PFSK-1 (cell line): ENCODE results near the gene BNC2.

Experiments
- FOXP2 ChIP-seq: optimal IDR thresholded peaks from 2 replicates; pipeline ENCODE3; 2011; ENCODE audit warnings: borderline replicate concordance, control low read depth, inconsistent platforms; ENCODE audit not compliant: insufficient read depth; ENCODE audit errors: extremely low read length, extremely low read depth
- POLR2AphosphoS5 ChIP-seq: IDR thresholded peaks from 2 replicates; pipeline ENCODE4 v1.6.1; 2012; ENCODE audit warnings: low read depth, mild to moderate bottlenecking, control low read depth, low read length, moderate library complexity
- REST ChIP-seq, 2 experiments: IDR thresholded peaks; 2 replicates each; pipeline versions ENCODE4 v1.6.1 to v1.8.0; 2011 to 2012; ENCODE audit warnings: low read depth in 2 of 2, low read length in 2 of 2, control low read depth in 1 of 2, inconsistent platforms in 1 of 2, mild to moderate bottlenecking in 1 of 2, moderate library complexity in 1 of 2; ENCODE audit not compliant: insufficient read depth in 1 of 2
- SIN3A ChIP-seq: IDR thresholded peaks from 2 replicates; pipeline ENCODE4 v1.6.1; 2012; ENCODE audit warnings: mild to moderate bottlenecking, low read length, moderate library complexity, borderline replicate concordance; ENCODE audit not compliant: insufficient read depth
- TAF1 ChIP-seq: IDR thresholded peaks from 2 replicates; pipeline ENCODE4 v1.6.1; 2012; ENCODE audit warnings: low read length, control low read depth, borderline replicate concordance; ENCODE audit not compliant: insufficient read depth

BNC2 gene

DNA sequence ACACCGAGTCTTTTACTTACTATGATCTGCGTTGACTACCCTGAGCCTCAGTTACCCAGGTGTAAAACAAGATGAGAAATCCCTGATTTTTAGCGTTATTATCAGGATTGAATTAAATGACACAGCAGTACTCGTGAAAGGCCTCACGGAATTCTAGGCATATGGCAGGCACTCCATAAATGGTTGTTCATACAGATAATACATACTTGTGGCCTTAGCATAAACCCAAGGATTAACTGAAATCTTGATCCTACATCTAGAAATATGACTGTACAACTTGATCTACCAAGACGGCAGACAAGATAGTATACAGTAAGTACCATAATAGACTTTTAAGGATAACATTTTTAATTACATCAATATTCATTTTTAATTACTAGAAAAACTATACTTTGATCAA lies 409.8 kb downstream of the BNC2 start:
- TF ChIP-seq REST (IDR thresholded peaks at IDR 0.05; ENCODE audit: insufficient read depth in 1 of 2, low read depth in 2 of 2, low read length in 2 of 2), result no peak
- no peak for TF ChIP-seq POLR2AphosphoS5
- no peak for TF ChIP-seq SIN3A
- TF ChIP-seq TAF1, result no peak

DNA sequence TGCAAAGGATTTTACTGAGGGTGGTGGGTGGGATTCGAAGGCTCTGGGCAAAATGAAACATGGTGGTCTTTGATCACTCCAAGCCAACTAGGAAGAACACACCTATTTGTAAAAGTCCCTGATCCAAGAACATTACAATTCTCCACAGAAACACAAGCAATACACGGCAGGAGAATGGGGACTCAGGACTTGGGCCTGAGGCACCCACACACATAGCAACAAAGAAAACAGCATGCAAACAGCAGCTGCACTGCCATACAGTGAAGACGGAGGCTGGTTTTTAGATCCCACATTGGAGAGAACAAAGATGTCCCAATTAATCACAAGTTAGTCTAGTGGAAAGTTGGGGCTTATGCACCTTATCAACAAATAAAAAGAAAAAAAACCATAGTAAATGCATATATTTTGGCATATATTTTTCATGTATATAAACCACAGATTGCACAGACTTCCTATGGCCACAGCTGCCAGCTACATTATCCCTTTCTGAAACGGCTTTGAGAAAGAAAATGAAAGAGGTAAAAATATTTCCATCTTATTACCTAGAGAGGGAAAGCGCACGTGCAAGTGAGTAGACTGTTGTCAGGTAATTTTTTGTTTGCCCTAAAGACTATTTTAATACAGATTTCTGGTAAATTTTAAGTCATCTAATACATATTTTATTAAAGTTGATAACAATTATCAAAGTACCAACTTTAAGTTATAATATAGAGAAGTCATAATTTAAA lies 410.9 kb downstream of the BNC2 start:
- TF ChIP-seq SIN3A (no peak), TAF1 (no peak), REST (IDR thresholded peaks at IDR 0.05; ENCODE audit: insufficient read depth in 1 of 2, low read depth in 2 of 2, low read length in 2 of 2) (no peak), POLR2AphosphoS5 (no peak)

GRCh38 chr9:16458696-16459420 lies 411.6 kb downstream of the BNC2 start:
- no peak for TF ChIP-seq POLR2AphosphoS5
- TF ChIP-seq FOXP2, result no peak
- TF ChIP-seq REST (IDR thresholded peaks at IDR 0.05; ENCODE audit: insufficient read depth in 1 of 2, low read depth in 2 of 2, low read length in 2 of 2), result no peak
- TF ChIP-seq TAF1, result no peak
- no peak for TF ChIP-seq SIN3A

DNA sequence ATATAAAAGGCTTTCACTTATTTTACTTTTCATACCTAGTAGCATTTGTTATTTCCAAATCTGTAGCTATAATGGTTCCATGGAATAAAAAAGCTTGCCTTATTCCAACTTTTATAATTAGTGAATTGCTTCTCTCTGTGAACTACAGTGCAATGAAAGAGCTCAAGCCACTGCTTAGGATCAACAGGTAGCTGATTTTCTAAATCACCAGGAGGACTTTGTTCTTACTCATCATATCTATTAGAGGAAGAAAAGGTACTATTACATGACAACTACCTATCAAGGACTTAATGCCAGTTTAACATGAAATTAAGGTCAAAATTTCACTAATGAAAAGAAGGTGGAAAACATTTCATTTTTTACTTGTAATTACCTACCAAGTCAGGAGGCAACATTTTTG lies 414.6 kb downstream of the BNC2 start:
- TF ChIP-seq SIN3A (no peak), REST (IDR thresholded peaks at IDR 0.05; ENCODE audit: insufficient read depth in 1 of 2, low read depth in 2 of 2, low read length in 2 of 2) (no peak), FOXP2 (no peak), POLR2AphosphoS5 (no peak), TAF1 (no peak)

- TF ChIP-seq POLR2AphosphoS5 (no peak), REST (IDR thresholded peaks at IDR 0.05; ENCODE audit: insufficient read depth in 1 of 2, low read depth in 2 of 2, low read length in 2 of 2) (no peak), FOXP2 (no peak), SIN3A (no peak), TAF1 (no peak)
These were observed 417.1 kb downstream of the BNC2 start for GRCh38 chr9:16453390-16453789.
